Measurements from ENCODE around the gene TMEM156.

Gene TMEM156

GRCh38 chr4:39032218-39033085 lies at the start of gene TMEM156:
Gene TMEM156, minus strand, starts transcription at chr4:39032409. Its CDS starts 96 bp downstream, at chr4:39032313.
- DNase-seq (ENCODE audit: low read depth in 2 of 3, low spot score in 2 of 3): no peak

- no peak for DNase-seq (ENCODE audit: low read depth in 2 of 3, low spot score in 2 of 3)
Measured at GRCh38 chr4:39078829-39079228, 46.6 kb upstream of the TMEM156 start.

- no peak for DNase-seq (ENCODE audit: low read depth in 2 of 3, low spot score in 2 of 3)
Measured at GRCh38 chr4:39068907-39069306, 36.7 kb upstream of the TMEM156 start.

GRCh38 chr4:39067451-39067850 lies 35.2 kb upstream of the TMEM156 start:
- DNase-seq (ENCODE audit: low read depth in 2 of 3, low spot score in 2 of 3): no peak

GRCh38 chr4:39067031-39067430 lies 34.8 kb upstream of the TMEM156 start:
- DNase-seq (ENCODE audit: low read depth in 2 of 3, low spot score in 2 of 3): no peak

GRCh38 chr4:39066371-39066770 lies 34.2 kb upstream of the TMEM156 start:
- DNase-seq (ENCODE audit: low read depth in 2 of 3, low spot score in 2 of 3): no peak

- no peak for DNase-seq (ENCODE audit: low read depth in 2 of 3, low spot score in 2 of 3)
Measured at GRCh38 chr4:39063430-39063829, 31.2 kb upstream of the TMEM156 start.

- DNase-seq (ENCODE audit: low read depth in 2 of 3, low spot score in 2 of 3): no peak
Measured at GRCh38 chr4:39062770-39063097, 30.5 kb upstream of the TMEM156 start.

- DNase-seq (ENCODE audit: low read depth in 2 of 3, low spot score in 2 of 3): no peak
Measured at GRCh38 chr4:39062094-39062769, 30.0 kb upstream of the TMEM156 start, which contains the start of gene KLHL5. Gene KLHL5, plus strand, starts transcription at chr4:39062232. Its CDS starts 421 bp downstream, at chr4:39062653.

- no peak for DNase-seq (ENCODE audit: low read depth in 2 of 3, low spot score in 2 of 3)
Measured at GRCh38 chr4:39061457-39061856, 29.2 kb upstream of the TMEM156 start.

GRCh38 chr4:39056023-39056422 lies 23.8 kb upstream of the TMEM156 start:
- no peak for DNase-seq (ENCODE audit: low read depth in 2 of 3, low spot score in 2 of 3)

- no peak for DNase-seq (ENCODE audit: low read depth in 2 of 3, low spot score in 2 of 3)
Measured at GRCh38 chr4:39054497-39054896, 22.3 kb upstream of the TMEM156 start.

GRCh38 chr4:39053983-39054382 lies 21.8 kb upstream of the TMEM156 start:
- DNase-seq (ENCODE audit: low read depth in 2 of 3, low spot score in 2 of 3): no peak

GRCh38 chr4:39051492-39051891 lies 19.3 kb upstream of the TMEM156 start:
- no peak for DNase-seq (ENCODE audit: low read depth in 2 of 3, low spot score in 2 of 3)

- DNase-seq (ENCODE audit: low read depth in 2 of 3, low spot score in 2 of 3): no peak
Measured at GRCh38 chr4:39050590-39050989, 18.4 kb upstream of the TMEM156 start.

- DNase-seq (ENCODE audit: low read depth in 2 of 3, low spot score in 2 of 3): no peak
Measured at GRCh38 chr4:39048311-39048710, 16.1 kb upstream of the TMEM156 start.

GRCh38 chr4:39047681-39048080 lies 15.5 kb upstream of the TMEM156 start:
- DNase-seq (ENCODE audit: low read depth in 2 of 3, low spot score in 2 of 3): no peak

GRCh38 chr4:39046249-39046648 lies 14.0 kb upstream of the TMEM156 start:
- DNase-seq (ENCODE audit: low read depth in 2 of 3, low spot score in 2 of 3): no peak

GRCh38 chr4:39045827-39046221 lies 13.6 kb upstream of the TMEM156 start:
- no peak for DNase-seq (ENCODE audit: low read depth in 2 of 3, low spot score in 2 of 3)

- peak in 1 of 3 experiments; percentile 31 for DNase-seq (ENCODE audit: low read depth in 2 of 3, low spot score in 2 of 3)
Measured at GRCh38 chr4:39044956-39045826, 13.0 kb upstream of the TMEM156 start.

- peak; percentile 84 to 92 (median 88) for DNase-seq (ENCODE audit: low read depth in 2 of 3, low spot score in 2 of 3)
Measured at GRCh38 chr4:39044364-39044955, 12.3 kb upstream of the TMEM156 start.
